Measurements from ENCODE around the gene CSTF1. TPM values are rescaled to one million over a fixed set of nuclear protein-coding genes. Genes with fewer than 3 reads are reported as not detected.

CSTF1 gene
- total RNA-seq, 1 experiment from 2014 or later, result 60.2 TPM

DNA sequence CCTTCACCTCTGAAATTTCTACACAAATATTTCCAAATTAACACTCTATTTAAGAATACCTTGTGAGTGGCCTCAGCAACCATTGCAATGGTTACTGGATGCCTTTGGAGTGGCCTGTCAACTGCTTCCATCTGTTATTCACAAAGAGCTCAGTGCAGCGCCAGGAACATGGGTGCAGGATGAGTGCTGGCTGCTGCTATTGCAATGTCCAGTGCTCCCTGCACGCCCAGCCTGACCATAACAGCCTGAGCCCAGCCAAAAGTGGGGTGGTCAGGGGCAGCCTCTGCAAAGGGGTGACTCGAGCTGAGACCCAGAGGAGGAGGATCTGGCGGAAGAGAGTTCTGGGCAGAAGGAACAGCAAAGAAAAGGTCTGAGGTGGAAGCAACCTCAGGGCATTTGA, 38.0 kb downstream of the CSTF1 start:
- no peaks in the 10 kb centered on the region for H3K4me1 ChIP-seq (ENCODE audit: insufficient read depth, low read length)
- H3K27me3 ChIP-seq (ENCODE audit: low read length), result no peaks in the 10 kb centered on the region
- H3K9me2 ChIP-seq (replicated peaks; ENCODE audit: low read length), result no peaks in the 10 kb centered on the region
- BruUV-seq (replicated peaks), result no TSS peak
- ATAC-seq (no peak), DNase-seq (no peak)
- TF ChIP-seq EZH2phosphoT487 (IDR thresholded peaks at IDR 0.05; ENCODE audit: borderline replicate concordance, low read length) (no peak), EZH2 (IDR thresholded peaks at IDR 0.05; ENCODE audit: low read length, unreplicated experiment) (no peak)
- TF ChIP-seq, protein P1, sequence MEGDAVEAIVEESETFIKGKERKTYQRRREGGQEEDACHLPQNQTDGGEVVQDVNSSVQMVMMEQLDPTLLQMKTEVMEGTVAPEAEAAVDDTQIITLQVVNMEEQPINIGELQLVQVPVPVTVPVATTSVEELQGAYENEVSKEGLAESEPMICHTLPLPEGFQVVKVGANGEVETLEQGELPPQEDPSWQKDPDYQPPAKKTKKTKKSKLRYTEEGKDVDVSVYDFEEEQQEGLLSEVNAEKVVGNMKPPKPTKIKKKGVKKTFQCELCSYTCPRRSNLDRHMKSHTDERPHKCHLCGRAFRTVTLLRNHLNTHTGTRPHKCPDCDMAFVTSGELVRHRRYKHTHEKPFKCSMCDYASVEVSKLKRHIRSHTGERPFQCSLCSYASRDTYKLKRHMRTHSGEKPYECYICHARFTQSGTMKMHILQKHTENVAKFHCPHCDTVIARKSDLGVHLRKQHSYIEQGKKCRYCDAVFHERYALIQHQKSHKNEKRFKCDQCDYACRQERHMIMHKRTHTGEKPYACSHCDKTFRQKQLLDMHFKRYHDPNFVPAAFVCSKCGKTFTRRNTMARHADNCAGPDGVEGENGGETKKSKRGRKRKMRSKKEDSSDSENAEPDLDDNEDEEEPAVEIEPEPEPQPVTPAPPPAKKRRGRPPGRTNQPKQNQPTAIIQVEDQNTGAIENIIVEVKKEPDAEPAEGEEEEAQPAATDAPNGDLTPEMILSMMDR (conservative IDR thresholded peaks at IDR 0.05; ENCODE audit: low read depth, low read length), result no peak
- H3K9me3 ChIP-seq (ENCODE audit: low read length), result no peaks in the 10 kb centered on the region
- H3K36me3 ChIP-seq (ENCODE audit: low read depth, low read length), result no peaks in the 10 kb centered on the region
- ChIA-PET CTCF (no interaction called here), POLR2A (ENCODE audit: unreplicated experiment) (no interaction called here)
- H3K4me2 ChIP-seq (ENCODE audit: low read length), result no peak overlapping the region
- H3K79me2 ChIP-seq (ENCODE audit: low read length), result no peaks in the 10 kb centered on the region
- intact Hi-C loops (cut with micrococcal nuclease), result no loop called here
- H4K20me1 ChIP-seq (ENCODE audit: low read length), result no peaks in the 10 kb centered on the region
- H3K4me3 ChIP-seq (ENCODE audit: low read length), result no peak overlapping the region
- H3F3A ChIP-seq (ENCODE audit: low read length, unreplicated experiment), result no peaks in the 10 kb centered on the region
- H3K27ac ChIP-seq (ENCODE audit: low read length), result no peak overlapping the region
- no peak overlapping the region for H2AFZ ChIP-seq (ENCODE audit: low read length)
- H3K9ac ChIP-seq (ENCODE audit: low read length), result no peak overlapping the region

- Histone ChIP-seq H3K4me3 (ENCODE audit: low read length) (no peak overlapping the region), H2AFZ (ENCODE audit: low read length) (no peak overlapping the region), H3K4me2 (ENCODE audit: low read length) (no peak overlapping the region), H3K9me3 (ENCODE audit: low read length) (no peaks in the 10 kb centered on the region), H3K9ac (ENCODE audit: low read length) (no peak overlapping the region), H3K4me1 (ENCODE audit: insufficient read depth, low read length) (no peaks in the 10 kb centered on the region), H3K79me2 (ENCODE audit: low read length) (no peaks in the 10 kb centered on the region), H4K20me1 (ENCODE audit: low read length) (no peaks in the 10 kb centered on the region), H3K9me2 (replicated peaks; ENCODE audit: low read length) (no peaks in the 10 kb centered on the region), H3F3A (ENCODE audit: low read length, unreplicated experiment) (no peaks in the 10 kb centered on the region), H3K27ac (ENCODE audit: low read length) (no peak overlapping the region), H3K27me3 (ENCODE audit: low read length) (no peaks in the 10 kb centered on the region), H3K36me3 (ENCODE audit: low read depth, low read length) (no peaks in the 10 kb centered on the region)
- no peak for ATAC-seq
- intact Hi-C loops (cut with micrococcal nuclease), result no loop called here
- ChIA-PET CTCF (no interaction called here), POLR2A (ENCODE audit: unreplicated experiment) (no interaction called here)
- DNase-seq, result no peak
- no TSS peak for BruUV-seq (replicated peaks)
- TF ChIP-seq EZH2 (IDR thresholded peaks at IDR 0.05; ENCODE audit: low read length, unreplicated experiment), result no peak
- TF ChIP-seq EZH2phosphoT487 (IDR thresholded peaks at IDR 0.05; ENCODE audit: borderline replicate concordance, low read length), result no peak
- TF ChIP-seq, protein P1 (conservative IDR thresholded peaks at IDR 0.05; ENCODE audit: low read depth, low read length), result no peak
Observed at GRCh38 chr20:56430957-56431356, 38.5 kb downstream of the CSTF1 start.

GRCh38 chr20:56431471-56431870, 39.0 kb downstream of the CSTF1 start:
- POLR2A ChIA-PET (ENCODE audit: unreplicated experiment), result no interaction called here

More at GRCh38 chr20:56431471-56431870, 39.0 kb downstream of the CSTF1 start:
- H3K27me3 ChIP-seq (ENCODE audit: low read length), result no peaks in the 10 kb centered on the region
- H3K79me2 ChIP-seq (ENCODE audit: low read length), result no peaks in the 10 kb centered on the region
- TF ChIP-seq EZH2 (IDR thresholded peaks at IDR 0.05; ENCODE audit: low read length, unreplicated experiment), result no peak
- no peak for TF ChIP-seq EZH2phosphoT487 (IDR thresholded peaks at IDR 0.05; ENCODE audit: borderline replicate concordance, low read length)
- TF ChIP-seq, protein P1 (conservative IDR thresholded peaks at IDR 0.05; ENCODE audit: low read depth, low read length), result no peak
- no peak overlapping the region for H3K4me2 ChIP-seq (ENCODE audit: low read length)
- H3K9ac ChIP-seq (ENCODE audit: low read length), result no peak overlapping the region
- H2AFZ ChIP-seq (ENCODE audit: low read length), result no peak overlapping the region
- H3K4me3 ChIP-seq (ENCODE audit: low read length), result no peak overlapping the region
- no peaks in the 10 kb centered on the region for H3K9me2 ChIP-seq (replicated peaks; ENCODE audit: low read length)
- no TSS peak for BruUV-seq (replicated peaks)
- H3K4me1 ChIP-seq (ENCODE audit: insufficient read depth, low read length), result no peaks in the 10 kb centered on the region
- no peaks in the 10 kb centered on the region for H3K36me3 ChIP-seq (ENCODE audit: low read depth, low read length)
- no peak for DNase-seq
- no peaks in the 10 kb centered on the region for H3K9me3 ChIP-seq (ENCODE audit: low read length)
- H3K27ac ChIP-seq (ENCODE audit: low read length), result no peak overlapping the region
- intact Hi-C loops (cut with micrococcal nuclease), result no loop called here
- H3F3A ChIP-seq (ENCODE audit: low read length, unreplicated experiment), result no peaks in the 10 kb centered on the region
- CTCF ChIA-PET, result no interaction called here
- H4K20me1 ChIP-seq (ENCODE audit: low read length), result no peaks in the 10 kb centered on the region
- ATAC-seq, result no peak

All from PC-3 (cell line).